CD14-positive monocyte (primary cell): ENCODE measurements around the gene PMM1. TPM values are rescaled to one million over a fixed set of nuclear protein-coding genes. Genes with fewer than 3 reads are reported as not detected.

Experiments used
- DNase-seq, 3 donors: peaks; one replicate each; pipeline ENCODE4 v3.0.0-alpha.2; 2011 to 2022
- H2AFZ ChIP-seq: 2 replicates; pipeline ENCODE4 v1.6.0; 2012; ENCODE audit warnings: mild to moderate bottlenecking, low read depth, low read length, inconsistent platforms; ENCODE audit not compliant: insufficient read depth, poor library complexity, severe bottlenecking
- H3K27ac ChIP-seq, 2 donors: 1 replicate in 1 of 2; 2 replicates in 1 of 2; pipeline ENCODE4 v1.5.1; 2012 to 2013; ENCODE audit warnings: low read length in 2 of 2, control low read depth in 1 of 2, inconsistent platforms in 1 of 2, low read depth in 1 of 2, mild to moderate bottlenecking in 1 of 2
- H3K27me3 ChIP-seq, 2 donors: one replicate each; pipeline versions ENCODE4 v1.6.0 to v1.6.1; 2011 to 2013; ENCODE audit warnings: low read length in 2 of 2; ENCODE audit not compliant: control insufficient read depth in 2 of 2, insufficient read depth in 2 of 2
- H3K36me3 ChIP-seq, 2 donors: replicated peaks in 1 of 2; 1 replicate in 1 of 2; 2 replicates in 1 of 2; pipeline versions ENCODE4 v1.5.1 to v1.6.1; 2012 to 2013; ENCODE audit warnings: low read length in 2 of 2, control low read depth in 1 of 2, inconsistent platforms in 1 of 2, mild to moderate bottlenecking in 1 of 2; ENCODE audit not compliant: insufficient read depth in 2 of 2, control insufficient read depth in 1 of 2
- H3K4me1 ChIP-seq, 2 donors: 1 replicate in 1 of 2; 2 replicates in 1 of 2; pipeline versions ENCODE4 v1.5.1 to v1.6.1; 2012 to 2013; ENCODE audit warnings: low read length in 2 of 2, control low read depth in 1 of 2, inconsistent platforms in 1 of 2, mild to moderate bottlenecking in 1 of 2, moderate library complexity in 1 of 2; ENCODE audit not compliant: insufficient read depth in 2 of 2, control insufficient read depth in 1 of 2
- H3K4me2 ChIP-seq: replicated peaks from 2 replicates; pipeline ENCODE3; 2012; ENCODE audit warnings: low read length, moderate library complexity, mild to moderate bottlenecking; ENCODE audit not compliant: poor library complexity, severe bottlenecking; ENCODE audit errors: extremely low read depth
- H3K4me3 ChIP-seq, 3 experiments: fragments of 200-600 bp in 1 of 3; sonication (generic) in 1 of 3; replicated peaks in 1 of 3; 1 replicate in 2 of 3; 2 replicates in 1 of 3; pipeline ENCODE4 v1.5.1; 2011 to 2013; ENCODE audit warnings: low read length in 3 of 3, mild to moderate bottlenecking in 3 of 3, control low read depth in 2 of 3, low read depth in 2 of 3, inconsistent platforms in 1 of 3, moderate library complexity in 1 of 3
- H3K79me2 ChIP-seq: 2 replicates; pipeline ENCODE4 v1.6.0; 2012; ENCODE audit warnings: mild to moderate bottlenecking, control low read depth, inconsistent platforms, low read length, moderate library complexity; ENCODE audit not compliant: insufficient read depth
- H3K9ac ChIP-seq: 2 replicates; pipeline ENCODE4 v1.6.0; 2017; ENCODE audit warnings: low read length, mild to moderate bottlenecking; ENCODE audit not compliant: insufficient read depth, poor library complexity, severe bottlenecking
- H3K9me3 ChIP-seq, 2 donors: replicated peaks in 1 of 2; 1 replicate in 1 of 2; 2 replicates in 1 of 2; pipeline versions ENCODE4 v1.5.1 to v1.6.1; 2012 to 2013; ENCODE audit warnings: low read length in 2 of 2, control low read depth in 1 of 2; ENCODE audit not compliant: control insufficient read depth in 1 of 2, insufficient read depth in 1 of 2
- H4K20me1 ChIP-seq: 2 replicates; pipeline ENCODE4 v1.6.0; 2012; ENCODE audit warnings: mild to moderate bottlenecking, low read length, control low read depth, moderate library complexity; ENCODE audit not compliant: insufficient read depth
- H3K27ac Mint-ChIP-seq, 7 donors: one replicate each; pipeline ENCODE4 v1.8.0; 2020; ENCODE audit warnings: mild to moderate bottlenecking in 7 of 7, mixed read lengths in 7 of 7, moderate library complexity in 6 of 7, inconsistent platforms in 2 of 7
- H3K27me3 Mint-ChIP-seq, 3 donors: one replicate each; pipeline ENCODE4 v1.8.0; 2021 to 2022; ENCODE audit warnings: low read depth in 3 of 3, mild to moderate bottlenecking in 3 of 3, mixed read lengths in 3 of 3, moderate library complexity in 3 of 3, inconsistent platforms in 1 of 3
- H3K36me3 Mint-ChIP-seq, 2 donors: one replicate each; pipeline ENCODE4 v1.8.0; 2020; ENCODE audit warnings: mixed read lengths in 2 of 2, inconsistent platforms in 1 of 2, mild to moderate bottlenecking in 1 of 2
- H3K4me1 Mint-ChIP-seq: one replicate; pipeline ENCODE4 v1.8.0; 2020; ENCODE audit warnings: mild to moderate bottlenecking, mixed read lengths
- H3K4me3 Mint-ChIP-seq, 2 donors: one replicate each; pipeline ENCODE4 v1.8.0; 2020; ENCODE audit warnings: mild to moderate bottlenecking in 2 of 2, mixed read lengths in 2 of 2, moderate library complexity in 1 of 2
- H3K9me3 Mint-ChIP-seq, 7 donors: one replicate each; pipeline ENCODE4 v1.8.0; 2020 to 2022; ENCODE audit warnings: mixed read lengths in 7 of 7, mild to moderate bottlenecking in 6 of 7, moderate library complexity in 6 of 7, inconsistent platforms in 2 of 7
- WGBS: methylation state at CpG from one replicate; pipeline ENCODE4 v1.1.5; 2013; ENCODE audit warnings: missing lambda C conversion rate; ENCODE audit not compliant: insufficient coverage; 5-methylcytosine and 5-hydroxymethylcytosine counted together
- intact Hi-C, 2 donors: fragments of 100-400 bp; cut with micrococcal nuclease; formaldehyde crosslinking; loops; one replicate each; pipeline versions ENCODE4 v1.15.0 to v1.15.1; 2023
- polyA plus RNA-seq, 3 donors: library from polyadenylated mRNA; depleted of rRNA in 1 of 3; unstranded in 2 of 3; stranded (reverse) in 1 of 3; fragments of 300-500 nt in 2 of 3; fragments of >200 nt in 1 of 3; fragmentation: Illumina TruSeq in 2 of 3; gene quantifications; 1 replicate in 2 of 3; 2 replicates in 1 of 3; pipeline ENCODE4 v1.2.3, GENCODE V29; 2012 to 2021
- TF ChIP-seq, protein P1 (sequence below): fragments of 200-600 bp; IDR thresholded peaks from one replicate; pipeline ENCODE4 v1.8.0; 2022; ENCODE audit warnings: antibody characterized with exemption, mild to moderate bottlenecking

Gene PMM1
- polyA plus RNA-seq, 3 donors = 15.6 to 32.4 (median 23.5) TPM

DNA sequence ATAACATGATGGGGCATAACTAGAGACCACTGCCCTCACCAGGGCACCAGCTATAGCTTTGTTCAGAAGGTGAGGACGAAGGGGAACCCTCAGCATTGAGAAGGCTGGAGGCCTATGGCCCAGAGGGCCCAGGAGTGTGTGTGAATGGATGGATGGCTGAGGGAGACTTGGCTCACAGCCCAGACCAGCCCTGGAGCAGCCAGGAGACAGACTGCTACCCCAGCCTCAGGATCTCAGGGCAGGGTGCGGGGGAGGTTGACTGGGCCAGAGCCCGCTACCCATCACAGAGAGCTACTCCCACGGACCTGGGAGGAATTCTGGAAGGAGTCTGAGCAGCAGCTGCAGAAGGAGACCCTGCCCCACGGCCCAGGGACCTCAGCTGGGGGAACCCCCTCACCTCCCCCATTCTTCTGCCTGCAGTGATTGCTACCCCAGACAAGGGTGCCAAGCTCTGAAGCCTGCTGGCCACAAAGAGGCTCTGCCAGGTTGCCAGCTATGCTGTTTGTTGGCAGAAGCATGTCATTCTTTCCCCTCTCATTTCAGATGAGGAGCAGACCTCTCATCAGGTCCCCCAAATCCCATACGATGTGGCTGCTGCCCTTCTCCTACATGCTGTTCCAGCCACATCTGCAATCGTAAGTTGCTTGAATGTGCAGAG, 34.2 kb downstream of the PMM1 start:
- Mint-ChIP-seq H3K4me1 (no peaks in the 10 kb centered on the region), H3K36me3 (no peaks in the 10 kb centered on the region), H3K4me3 (no peak overlapping the region), H3K27me3 (peaks cover 30 to 39% (median 36%) of the 10 kb centered on the region in 3 donors), H3K27ac (no peak overlapping the region), H3K9me3 (peaks cover 0 to 5% (median 0%) of the 10 kb centered on the region in 7 donors)
- H3K9me3 ChIP-seq = no peaks in the 10 kb centered on the region
- no peaks in the 10 kb centered on the region for H3K4me1 ChIP-seq
- TF ChIP-seq, protein P1, sequence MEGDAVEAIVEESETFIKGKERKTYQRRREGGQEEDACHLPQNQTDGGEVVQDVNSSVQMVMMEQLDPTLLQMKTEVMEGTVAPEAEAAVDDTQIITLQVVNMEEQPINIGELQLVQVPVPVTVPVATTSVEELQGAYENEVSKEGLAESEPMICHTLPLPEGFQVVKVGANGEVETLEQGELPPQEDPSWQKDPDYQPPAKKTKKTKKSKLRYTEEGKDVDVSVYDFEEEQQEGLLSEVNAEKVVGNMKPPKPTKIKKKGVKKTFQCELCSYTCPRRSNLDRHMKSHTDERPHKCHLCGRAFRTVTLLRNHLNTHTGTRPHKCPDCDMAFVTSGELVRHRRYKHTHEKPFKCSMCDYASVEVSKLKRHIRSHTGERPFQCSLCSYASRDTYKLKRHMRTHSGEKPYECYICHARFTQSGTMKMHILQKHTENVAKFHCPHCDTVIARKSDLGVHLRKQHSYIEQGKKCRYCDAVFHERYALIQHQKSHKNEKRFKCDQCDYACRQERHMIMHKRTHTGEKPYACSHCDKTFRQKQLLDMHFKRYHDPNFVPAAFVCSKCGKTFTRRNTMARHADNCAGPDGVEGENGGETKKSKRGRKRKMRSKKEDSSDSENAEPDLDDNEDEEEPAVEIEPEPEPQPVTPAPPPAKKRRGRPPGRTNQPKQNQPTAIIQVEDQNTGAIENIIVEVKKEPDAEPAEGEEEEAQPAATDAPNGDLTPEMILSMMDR = no peak
- no peaks in the 10 kb centered on the region for H4K20me1 ChIP-seq
- no peak overlapping the region for H2AFZ ChIP-seq
- H3K27ac ChIP-seq = no peak overlapping the region
- no peak overlapping the region for H3K4me2 ChIP-seq
- no peaks in the 10 kb centered on the region for H3K36me3 ChIP-seq
- WGBS = 70% methylated on average over 1 of the region's 7 CpGs
- no peak overlapping the region for H3K4me3 ChIP-seq
- intact Hi-C loops = no loop called here
- no peaks in the 10 kb centered on the region for H3K79me2 ChIP-seq
- H3K27me3 ChIP-seq = peaks cover 0 to 18% of the 10 kb centered on the region in 2 donors
- no peak overlapping the region for H3K9ac ChIP-seq
- DNase-seq = no peak

DNA sequence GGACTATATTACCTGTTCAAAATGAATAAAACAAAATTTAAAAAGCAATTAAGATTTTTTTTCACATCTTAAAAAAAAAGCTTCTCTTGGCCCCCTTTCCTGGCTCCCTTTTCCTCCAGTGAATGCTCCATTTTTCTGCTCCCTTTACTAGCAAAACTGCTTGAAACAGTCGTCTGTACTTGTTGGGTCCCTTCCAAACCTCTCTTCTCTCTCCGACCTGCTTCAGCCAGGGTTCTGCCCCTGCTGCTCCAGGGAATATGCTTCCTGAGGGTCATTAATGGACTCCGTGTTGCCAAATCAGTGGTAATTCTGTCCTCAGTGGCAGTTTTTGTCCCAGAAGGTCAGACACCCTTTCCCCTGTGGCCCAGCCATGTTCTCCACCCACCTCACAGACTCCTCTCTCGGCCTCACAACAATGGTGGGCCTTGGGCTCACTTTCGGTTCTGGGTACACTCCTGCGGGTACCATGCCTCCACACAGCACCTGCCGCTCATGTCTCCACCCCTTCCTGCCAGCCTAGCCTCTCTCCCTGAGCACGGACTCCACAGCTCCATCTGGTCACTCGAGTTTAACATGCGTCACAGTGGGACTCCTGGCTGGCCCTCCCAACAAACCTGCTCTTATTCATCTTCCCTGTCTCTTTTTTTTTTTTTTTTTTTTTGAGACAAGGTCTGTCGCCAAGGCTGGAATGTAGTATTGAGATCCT, 37.6 kb downstream of the PMM1 start:
- no peak overlapping the region for H3K27ac ChIP-seq
- TF ChIP-seq, protein P1 = no peak
- H3K36me3 Mint-ChIP-seq = no peaks in the 10 kb centered on the region
- peaks cover 0 to 4% of the 10 kb centered on the region in 2 donors for H3K27me3 ChIP-seq
- no peaks in the 10 kb centered on the region for H3K36me3 ChIP-seq
- no peak overlapping the region for H3K4me2 ChIP-seq
- no peak overlapping the region for H2AFZ ChIP-seq
- peaks cover 18 to 21% (median 18%) of the 10 kb centered on the region in 3 donors for H3K27me3 Mint-ChIP-seq
- no peaks in the 10 kb centered on the region for H4K20me1 ChIP-seq
- intact Hi-C loops = no loop called here
- no peak for DNase-seq
- no peak overlapping the region for H3K9ac ChIP-seq
- H3K4me3 ChIP-seq = no peak overlapping the region
- no peak overlapping the region for H3K4me3 Mint-ChIP-seq
- no peaks in the 10 kb centered on the region for H3K4me1 ChIP-seq
- no peak overlapping the region for H3K27ac Mint-ChIP-seq
- peaks cover 0 to 5% (median 0%) of the 10 kb centered on the region in 7 donors for H3K9me3 Mint-ChIP-seq
- H3K9me3 ChIP-seq = no peaks in the 10 kb centered on the region
- no peaks in the 10 kb centered on the region for H3K79me2 ChIP-seq
- no peaks in the 10 kb centered on the region for H3K4me1 Mint-ChIP-seq
- 93% methylated on average over 10 of the region's 11 CpGs for WGBS
